HG02885 (cell line): ENCODE data around the gene PRAMEF12.
"Not testable (repeated sequence)": the region's sequence is repeated elsewhere in the genome, so short reads cannot be mapped to it uniquely, and the experiment has no call there.

Experiments used
- ATAC-seq: cut with Tn5 transposase; IDR thresholded peaks from one replicate; pipeline ENCODE4 v1.9.1; 2021; ENCODE audit warnings: mild to moderate bottlenecking; ENCODE audit not compliant: unreplicated experiment, poor library complexity

The PRAMEF12 gene

GRCh38 chr1:12769976-12770505, 3.5 kb upstream of the PRAMEF12 start:
- ATAC-seq = no peak

GRCh38 chr1:12770620-12771019, 2.9 kb upstream of the PRAMEF12 start:
- ATAC-seq = no peak

GRCh38 chr1:12771186-12771585, 2.4 kb upstream of the PRAMEF12 start:
- no peak for ATAC-seq

GRCh38 chr1:12772520-12772919, 1.0 kb upstream of the PRAMEF12 start:
- no peak for ATAC-seq

- ATAC-seq = no peak
Measured at GRCh38 chr1:12774801-12775345, 1.3 kb downstream of the PRAMEF12 start.

- no peak for ATAC-seq
Measured at GRCh38 chr1:12775443-12775842, 1.9 kb downstream of the PRAMEF12 start.

- no peak for ATAC-seq
Measured at GRCh38 chr1:12776801-12777557, 3.4 kb downstream of the PRAMEF12 start.

GRCh38 chr1:12778061-12778460, 4.5 kb downstream of the PRAMEF12 start:
- no peak for ATAC-seq

- ATAC-seq = no peak
Measured at GRCh38 chr1:12778907-12779306, 5.4 kb downstream of the PRAMEF12 start.

- not testable (repeated sequence) for ATAC-seq
Measured at GRCh38 chr1:12781488-12781887, 8.0 kb downstream of the PRAMEF12 start.

- ATAC-seq = not testable (repeated sequence)
Measured at GRCh38 chr1:12783783-12784182, 10.2 kb downstream of the PRAMEF12 start.

- ATAC-seq = not testable (repeated sequence)
Measured at GRCh38 chr1:12784729-12785128, 11.2 kb downstream of the PRAMEF12 start.

GRCh38 chr1:12791097-12791496, 17.6 kb downstream of the PRAMEF12 start, which contains the start of gene PRAMEF1:
PRAMEF1 (plus strand) TSS chr1:12791397; CDS start chr1:12793228, 1,831 bp downstream.
- ATAC-seq = not testable (repeated sequence)

GRCh38 chr1:12798911-12799310, 25.4 kb downstream of the PRAMEF12 start:
- ATAC-seq = no peak

GRCh38 chr1:12799730-12800129, 26.2 kb downstream of the PRAMEF12 start:
- no peak for ATAC-seq

- no peak for ATAC-seq
Measured at GRCh38 chr1:12809933-12810332, 36.4 kb downstream of the PRAMEF12 start.

GRCh38 chr1:12810691-12811408, 37.3 kb downstream of the PRAMEF12 start:
- ATAC-seq = no peak

GRCh38 chr1:12811409-12811784, 37.9 kb downstream of the PRAMEF12 start:
- no peak for ATAC-seq

GRCh38 chr1:12819061-12819460, 45.5 kb downstream of the PRAMEF12 start:
- not testable (repeated sequence) for ATAC-seq
